ENCODE results near the gene TRAF7.

The TRAF7 gene

GRCh38 chr16:2150418-2151187 is 5.0 kb upstream of the TRAF7 start:
- peaks cover 40% of the 10 kb centered on the region for H3K4me1 Mint-ChIP-seq (ENCODE audit: low read depth)
- no peaks in the 10 kb centered on the region for H3K27me3 Mint-ChIP-seq
- H3K36me3 Mint-ChIP-seq (ENCODE audit: low read depth) = peaks cover 43% of the 10 kb centered on the region
- H3K27ac Mint-ChIP-seq = peak overlapping the region; percentile 97
- peak overlapping the region; percentile 95 for H3K4me3 Mint-ChIP-seq
- H3K9me3 Mint-ChIP-seq = no peaks in the 10 kb centered on the region

- Mint-ChIP-seq H3K27me3 (no peaks in the 10 kb centered on the region), H3K36me3 (ENCODE audit: low read depth) (peaks cover 43% of the 10 kb centered on the region), H3K27ac (peak overlapping the region; percentile 97), H3K9me3 (no peaks in the 10 kb centered on the region), H3K4me1 (ENCODE audit: low read depth) (peaks cover 45% of the 10 kb centered on the region), H3K4me3 (peak overlapping the region; percentile 95)
Measured at GRCh38 chr16:2151188-2152091, 4.1 kb upstream of the TRAF7 start.

GRCh38 chr16:2152695-2153506 is 2.7 kb upstream of the TRAF7 start:
- H3K4me3 Mint-ChIP-seq = peak overlapping the region; percentile 95
- H3K4me1 Mint-ChIP-seq (ENCODE audit: low read depth) = peaks cover 59% of the 10 kb centered on the region

GRCh38 chr16:2154533-2155090 is 970 bp upstream of the TRAF7 start:
- Mint-ChIP-seq H3K27me3 (no peaks in the 10 kb centered on the region), H3K27ac (peak overlapping the region; percentile 97), H3K36me3 (ENCODE audit: low read depth) (peaks cover 43% of the 10 kb centered on the region), H3K9me3 (no peaks in the 10 kb centered on the region), H3K4me1 (ENCODE audit: low read depth) (peaks cover 69% of the 10 kb centered on the region), H3K4me3 (peak overlapping the region; percentile 95)

More at GRCh38 chr16:2152695-2153506, 2.7 kb upstream of the TRAF7 start:
- peak overlapping the region; percentile 97 for H3K27ac Mint-ChIP-seq
- H3K9me3 Mint-ChIP-seq = no peaks in the 10 kb centered on the region
- no peaks in the 10 kb centered on the region for H3K27me3 Mint-ChIP-seq
- H3K36me3 Mint-ChIP-seq (ENCODE audit: low read depth) = peaks cover 43% of the 10 kb centered on the region

GRCh38 chr16:2155977-2156848 is 631 bp downstream of the TRAF7 start:
- Mint-ChIP-seq H3K9me3 (no peaks in the 10 kb centered on the region), H3K27me3 (no peaks in the 10 kb centered on the region), H3K36me3 (ENCODE audit: low read depth) (peaks cover 40% of the 10 kb centered on the region), H3K27ac (peak overlapping the region; percentile 92), H3K4me3 (peak overlapping the region; percentile 95), H3K4me1 (ENCODE audit: low read depth) (peaks cover 62% of the 10 kb centered on the region)

- no peaks in the 10 kb centered on the region for H3K9me3 Mint-ChIP-seq
- H3K27ac Mint-ChIP-seq = peak overlapping the region; percentile 92
- peaks cover 59% of the 10 kb centered on the region for H3K4me1 Mint-ChIP-seq (ENCODE audit: low read depth)
- no peaks in the 10 kb centered on the region for H3K27me3 Mint-ChIP-seq
- peak overlapping the region; percentile 95 for H3K4me3 Mint-ChIP-seq
- peaks cover 36% of the 10 kb centered on the region for H3K36me3 Mint-ChIP-seq (ENCODE audit: low read depth)
Measured at GRCh38 chr16:2156849-2157224, 1.3 kb downstream of the TRAF7 start.

- H3K27me3 Mint-ChIP-seq = no peaks in the 10 kb centered on the region
- peak overlapping the region; percentile 95 for H3K4me3 Mint-ChIP-seq
- H3K9me3 Mint-ChIP-seq = no peaks in the 10 kb centered on the region
- peaks cover 55% of the 10 kb centered on the region for H3K4me1 Mint-ChIP-seq (ENCODE audit: low read depth)
- peak overlapping the region; percentile 52 for H3K27ac Mint-ChIP-seq
- peaks cover 27% of the 10 kb centered on the region for H3K36me3 Mint-ChIP-seq (ENCODE audit: low read depth)
Measured at GRCh38 chr16:2157480-2158261, 2.1 kb downstream of the TRAF7 start.

GRCh38 chr16:2158262-2158638 is 2.7 kb downstream of the TRAF7 start:
- Mint-ChIP-seq H3K27ac (peak overlapping the region; percentile 52), H3K4me1 (ENCODE audit: low read depth) (peaks cover 52% of the 10 kb centered on the region), H3K27me3 (no peaks in the 10 kb centered on the region), H3K36me3 (ENCODE audit: low read depth) (peaks cover 22% of the 10 kb centered on the region), H3K9me3 (no peaks in the 10 kb centered on the region), H3K4me3 (no peak overlapping the region)

- no peaks in the 10 kb centered on the region for H3K27me3 Mint-ChIP-seq
- H3K9me3 Mint-ChIP-seq = no peaks in the 10 kb centered on the region
- no peak overlapping the region for H3K27ac Mint-ChIP-seq
- no peak overlapping the region for H3K4me3 Mint-ChIP-seq
- peaks cover 11% of the 10 kb centered on the region for H3K36me3 Mint-ChIP-seq (ENCODE audit: low read depth)
- peaks cover 44% of the 10 kb centered on the region for H3K4me1 Mint-ChIP-seq (ENCODE audit: low read depth)
Measured at GRCh38 chr16:2159175-2159838, 3.7 kb downstream of the TRAF7 start.

- no peaks in the 10 kb centered on the region for H3K9me3 Mint-ChIP-seq
- H3K4me3 Mint-ChIP-seq = no peak overlapping the region
- no peak overlapping the region for H3K27ac Mint-ChIP-seq
- H3K27me3 Mint-ChIP-seq = no peaks in the 10 kb centered on the region
- peaks cover 32% of the 10 kb centered on the region for H3K4me1 Mint-ChIP-seq (ENCODE audit: low read depth)
- H3K36me3 Mint-ChIP-seq (ENCODE audit: low read depth) = peaks cover 4% of the 10 kb centered on the region
Measured at GRCh38 chr16:2160915-2161551, 5.5 kb downstream of the TRAF7 start.

- Mint-ChIP-seq H3K27me3 (no peaks in the 10 kb centered on the region), H3K27ac (no peak overlapping the region), H3K36me3 (ENCODE audit: low read depth) (peaks cover 6% of the 10 kb centered on the region), H3K9me3 (no peaks in the 10 kb centered on the region), H3K4me3 (no peak overlapping the region), H3K4me1 (ENCODE audit: low read depth) (peaks cover 23% of the 10 kb centered on the region)
Measured at GRCh38 chr16:2161911-2162310, 6.3 kb downstream of the TRAF7 start.

- Mint-ChIP-seq H3K36me3 (ENCODE audit: low read depth) (peaks cover 6% of the 10 kb centered on the region), H3K4me1 (ENCODE audit: low read depth) (peaks cover 16% of the 10 kb centered on the region), H3K9me3 (no peaks in the 10 kb centered on the region), H3K27me3 (no peaks in the 10 kb centered on the region), H3K27ac (no peak overlapping the region), H3K4me3 (no peak overlapping the region)
Measured at GRCh38 chr16:2162676-2163118, 7.1 kb downstream of the TRAF7 start.

Measured in stimulated activated naive CD8-positive, alpha-beta T cell treated with anti-CD3 and anti-CD28 coated beads, Interleukin-15, Interleukin-2, amounts not matched to agents 100 ng/mL and 50 ng/mL, for 24 hours (primary cell).